HCT116 (cell line): Measurements from ENCODE around the gene MAGEA11. TPM values are rescaled to one million over a fixed set of nuclear protein-coding genes. Genes with fewer than 3 reads are reported as not detected.
"Not testable (repeated sequence)": the region's sequence is repeated elsewhere in the genome, so short reads cannot be mapped to it uniquely, and the experiment has no call there.

Experiments
- ATAC-seq: fragments of 200-7000 bp; cut with Tn5 transposase; 2 replicates; pipeline ENCODE4 v1.9.1; 2020; ENCODE audit warnings: mild to moderate bottlenecking, moderate library complexity
- BruUV-seq: library from RNA; stranded (reverse); fragments of 400-500 nt; replicated peaks from 2 replicates; lab custom pipeline; 2021; lab: Mats Ljungman, UMichigan
- CTCF ChIA-PET: fragments of 300-600 bp; sonication (Branson Sonifier 250); formaldehyde crosslinking; loops from one replicate; lab custom pipeline; 2021; ENCODE audit warnings: antibody characterized with exemption; lab: Charles Lee
- POLR2A ChIA-PET: fragments of 300-600, 350-600 bp; sonication (Branson Sonifier 250); formaldehyde crosslinking; loops from one replicate; lab custom pipeline; 2021; ENCODE audit warnings: antibody characterized with exemption; lab: Charles Lee
- RAD21 ChIA-PET, 2 experiments: fragments of 300-600 bp; sonication (Branson Sonifier 250); formaldehyde crosslinking; loops; one replicate each; lab custom pipeline; 2023; ENCODE audit warnings: low total read pairs in 2 of 2; ENCODE audit not compliant: uncharacterized antibody in 2 of 2, unreplicated experiment in 2 of 2, low non-redundant PET in 1 of 2; lab: Charles Lee
- DNase-seq: peaks from one replicate; pipeline ENCODE4 v3.0.0-alpha.2; 2010; ENCODE audit warnings: low read depth, low spot score
- H2AFZ ChIP-seq: fragments of 200-600 bp; shearing (Covaris generic), sonication (generic); 2 replicates; pipeline ENCODE4 v1.6.1; 2017; ENCODE audit warnings: low read depth, mixed run types, mixed read lengths, antibody characterized with exemption, low read length; ENCODE audit not compliant: poor library complexity, severe bottlenecking
- H3K27ac ChIP-seq: 2 replicates; pipeline ENCODE4 v1.5.1; 2012; ENCODE audit warnings: low read depth, low read length
- H3K27me3 ChIP-seq: fragments of 200-600 bp; sonication (generic); 2 replicates; pipeline ENCODE4 v1.6.1; 2016; ENCODE audit warnings: mixed run types, low read length, mixed read lengths; ENCODE audit not compliant: insufficient read depth
- H3K36me3 ChIP-seq, 2 experiments: fragments of 200-500 bp in 1 of 2; fragments of 200-600 bp in 1 of 2; sonication (Bioruptor generic) in 1 of 2; sonication (generic) in 1 of 2; 2 replicates each; pipeline versions ENCODE4 v1.5.1 to v1.6.1; 2014 to 2016; ENCODE audit warnings: low read length in 2 of 2, inconsistent platforms in 1 of 2, mixed read lengths in 1 of 2, mixed run types in 1 of 2; ENCODE audit not compliant: insufficient read depth in 2 of 2, control insufficient read depth in 1 of 2
- H3K4me1 ChIP-seq, 2 experiments: fragments of 200-600 bp in 1 of 2; sonication (generic) in 1 of 2; 2 replicates each; pipeline versions ENCODE4 v1.5.1 to v1.6.1; 2012 to 2017; ENCODE audit warnings: low read length in 2 of 2, inconsistent platforms in 1 of 2, mild to moderate bottlenecking in 1 of 2, mixed read lengths in 1 of 2, mixed run types in 1 of 2, moderate library complexity in 1 of 2; ENCODE audit not compliant: insufficient read depth in 2 of 2, control insufficient read depth in 1 of 2
- H3K4me2 ChIP-seq: fragments of 200-600 bp; sonication (generic); 2 replicates; pipeline ENCODE4 v1.6.1; 2017; ENCODE audit warnings: mixed run types, low read length, mixed read lengths
- H3K4me3 ChIP-seq, 2 experiments: fragments of 200-600 bp in 1 of 2; sonication (generic) in 1 of 2; replicated peaks in 1 of 2; 2 replicates each; pipeline ENCODE4 v1.5.1; 2011 to 2016; ENCODE audit warnings: low read length in 2 of 2, control low read depth in 1 of 2, low read depth in 1 of 2, mild to moderate bottlenecking in 1 of 2, mixed read lengths in 1 of 2, mixed run types in 1 of 2
- H3K79me2 ChIP-seq: fragments of 200-600 bp; sonication (generic); 2 replicates; pipeline ENCODE4 v1.6.1; 2017; ENCODE audit warnings: mild to moderate bottlenecking, mixed run types, low read length, moderate library complexity, mixed read lengths; ENCODE audit not compliant: insufficient read depth
- H3K9ac ChIP-seq: fragments of 200-600 bp; sonication (generic); 2 replicates; pipeline ENCODE4 v1.6.1; 2016; ENCODE audit warnings: low read length, mixed read lengths
- H3K9me2 ChIP-seq: fragments of 200-600 bp; sonication (generic), shearing (Covaris generic); 2 replicates; pipeline ENCODE4 v1.6.1; 2017; ENCODE audit warnings: mixed run types, mild to moderate bottlenecking, moderate library complexity; ENCODE audit not compliant: insufficient read depth
- H3K9me3 ChIP-seq, 2 experiments: fragments of 200-500 bp in 1 of 2; fragments of 200-600 bp in 1 of 2; sonication (Bioruptor generic) in 1 of 2; sonication (generic) in 1 of 2; 2 replicates each; pipeline ENCODE4 v1.6.1; 2014 to 2017; ENCODE audit warnings: low read length in 2 of 2, mixed read lengths in 2 of 2, inconsistent platforms in 1 of 2, low read depth in 1 of 2, mild to moderate bottlenecking in 1 of 2, mixed run types in 1 of 2, moderate library complexity in 1 of 2; ENCODE audit not compliant: control insufficient read depth in 1 of 2, insufficient read depth in 1 of 2
- H4K20me1 ChIP-seq: fragments of 200-600 bp; sonication (generic), shearing (Covaris generic); 2 replicates; pipeline ENCODE4 v1.6.1; 2017; ENCODE audit warnings: mixed run types, mild to moderate bottlenecking, moderate library complexity; ENCODE audit not compliant: insufficient read depth
- CEBPB ChIP-seq: IDR thresholded peaks from 2 replicates; pipeline ENCODE4 v1.6.1; 2012; ENCODE audit warnings: low read depth
- EGR1 ChIP-seq: IDR thresholded peaks from 2 replicates; pipeline ENCODE4 v1.6.1; 2012; ENCODE audit warnings: low read depth
- EZH2phosphoT487 ChIP-seq: fragments of 200-600 bp; IDR thresholded peaks from 2 replicates; pipeline ENCODE4 v1.6.1; 2018; ENCODE audit warnings: antibody characterized with exemption, borderline replicate concordance
- JUND ChIP-seq: IDR thresholded peaks from 2 replicates; pipeline ENCODE4 v1.6.1; 2012
- RAD21 ChIP-seq: IDR thresholded peaks from 2 replicates; pipeline ENCODE4 v1.6.1; 2012; ENCODE audit warnings: low read depth, mild to moderate bottlenecking
- SP1 ChIP-seq: IDR thresholded peaks from 2 replicates; pipeline ENCODE4 v1.6.1; 2012; ENCODE audit warnings: low read depth
- SRF ChIP-seq: IDR thresholded peaks from 2 replicates; pipeline ENCODE4 v1.6.1; 2012; ENCODE audit warnings: low read depth
- ZBTB33 ChIP-seq: IDR thresholded peaks from 2 replicates; pipeline ENCODE4 v1.6.1; 2011; ENCODE audit warnings: mild to moderate bottlenecking, low read length, moderate library complexity; ENCODE audit not compliant: insufficient replicate concordance; ENCODE audit errors: extremely low read depth
- intact Hi-C: fragments of 100-400 bp; cut with micrococcal nuclease; formaldehyde crosslinking; loops from 2 replicates; pipeline ENCODE4 v1.10.0; 2022
- total RNA-seq: library from RNA; stranded (reverse); gene quantifications from one replicate; pipeline ENCODE4 v1.2.1, GENCODE V29; 2021; ENCODE audit not compliant: unreplicated experiment
- TF ChIP-seq, protein P1 (sequence below): IDR thresholded peaks from 2 replicates; pipeline ENCODE4 v1.6.1; 2012

MAGEA11 gene
- total RNA-seq, 1 experiment from 2014 or later, result not detected

DNA sequence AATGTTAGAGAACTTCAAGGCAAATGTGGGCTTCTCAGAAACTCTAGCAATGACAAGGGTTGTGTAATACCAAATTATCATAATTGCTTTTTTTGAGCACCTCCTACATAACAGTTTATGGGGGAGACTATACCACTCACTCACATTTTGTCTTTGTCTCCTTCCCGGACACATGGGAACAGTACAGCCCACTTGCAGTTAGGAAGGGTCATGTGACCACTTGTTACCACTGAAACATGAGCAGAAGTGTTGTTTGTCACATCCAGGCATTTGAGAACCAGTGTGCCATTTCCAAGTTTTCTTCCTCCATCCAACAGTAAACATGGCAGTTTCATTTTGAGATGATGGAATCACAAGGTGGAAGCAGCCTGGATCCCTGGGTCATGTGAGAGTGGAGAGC is 6.9 kb downstream of the MAGEA11 start:
- Histone ChIP-seq H3K4me3 (no peak overlapping the region), H3K4me1 (no peaks in the 10 kb centered on the region), H3K9me2 (no peaks in the 10 kb centered on the region), H3K27ac (no peak overlapping the region), H3K9me3 (no peaks in the 10 kb centered on the region), H3K36me3 (no peaks in the 10 kb centered on the region), H3K4me2 (no peak overlapping the region), H2AFZ (no peak overlapping the region), H3K79me2 (no peaks in the 10 kb centered on the region), H3K9ac (no peak overlapping the region), H4K20me1 (no peaks in the 10 kb centered on the region), H3K27me3 (no peaks in the 10 kb centered on the region)
- BruUV-seq, result no TSS peak
- ChIA-PET POLR2A (no interaction called here), RAD21 (no interaction called here), CTCF (no interaction called here)
- TF ChIP-seq EGR1 (no peak), RAD21 (no peak), SRF (no peak)
- TF ChIP-seq, protein P1, sequence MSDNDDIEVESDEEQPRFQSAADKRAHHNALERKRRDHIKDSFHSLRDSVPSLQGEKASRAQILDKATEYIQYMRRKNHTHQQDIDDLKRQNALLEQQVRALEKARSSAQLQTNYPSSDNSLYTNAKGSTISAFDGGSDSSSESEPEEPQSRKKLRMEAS, result no peak
- DNase-seq (no peak), ATAC-seq (no peak)
- intact Hi-C loops, result no loop called here

DNA sequence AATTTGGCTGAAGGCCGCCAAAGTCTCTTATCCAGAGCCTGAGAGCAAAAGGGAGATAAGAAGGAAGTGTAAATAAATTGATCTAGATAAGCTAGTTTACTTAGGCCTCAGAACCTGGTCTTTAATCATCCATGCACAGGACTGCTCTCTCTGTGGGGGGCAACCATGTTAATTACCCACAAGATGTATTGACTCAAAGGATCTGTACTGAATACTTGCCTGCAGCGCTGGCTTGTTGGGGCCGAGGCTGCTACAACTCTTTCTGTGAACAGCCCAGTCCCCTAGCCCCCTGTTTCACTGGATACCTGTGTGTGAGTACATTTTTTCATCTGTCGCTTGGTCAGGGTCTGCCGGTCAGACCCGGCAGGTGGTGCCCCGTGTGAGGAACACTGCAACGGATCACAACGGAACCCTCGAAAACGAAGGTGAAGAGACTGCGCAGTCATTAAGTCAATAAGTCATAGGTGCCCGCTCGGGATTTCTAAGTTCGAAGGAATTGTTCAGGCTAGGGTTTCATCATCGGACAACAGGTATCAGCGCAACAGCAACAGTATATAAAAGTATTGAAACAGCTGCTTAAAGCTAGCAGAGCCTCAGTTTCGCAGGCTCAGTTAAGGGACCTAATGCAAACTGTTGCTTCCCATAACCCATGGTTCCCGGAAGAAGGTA is 8.3 kb downstream of the MAGEA11 start:
- H3K9me2 ChIP-seq, result no peaks in the 10 kb centered on the region

DNA sequence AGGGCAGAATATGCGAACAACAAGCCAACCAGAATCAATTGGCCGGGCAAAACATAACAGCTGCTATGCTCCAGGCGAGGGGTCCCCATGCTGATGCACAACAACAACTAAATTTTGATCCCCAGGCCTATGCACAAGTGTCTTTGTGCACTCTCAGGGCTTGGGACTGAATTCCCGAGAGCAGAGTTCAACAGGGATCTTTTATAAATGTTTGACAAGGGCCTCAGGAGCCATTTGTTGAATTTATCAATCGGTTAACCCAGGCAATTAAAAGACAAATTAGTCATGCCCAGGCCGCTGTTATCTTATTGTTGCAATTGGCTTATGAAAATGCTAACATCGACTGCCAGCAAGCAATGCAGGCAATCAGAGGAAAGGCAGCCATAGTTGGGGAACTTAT is 9.4 kb downstream of the MAGEA11 start:
- H3K36me3 ChIP-seq, POLR2A ChIA-PET, intact Hi-C loops, H3K9me2 ChIP-seq, H3K79me2 ChIP-seq, H2AFZ ChIP-seq, H3K9ac ChIP-seq, H3K4me2 ChIP-seq, H3K9me3 ChIP-seq, CTCF ChIA-PET, H3K27me3 ChIP-seq, H3K4me1 ChIP-seq, RAD21 ChIA-PET, H4K20me1 ChIP-seq, H3K27ac ChIP-seq, H3K4me3 ChIP-seq, DNase-seq, BruUV-seq, ATAC-seq: not testable (repeated sequence)

More for the DNA sequence above, 8.3 kb downstream of the MAGEA11 start:
- intact Hi-C loops, result no loop called here
- H3K36me3 ChIP-seq, result no peaks in the 10 kb centered on the region
- no peak for TF ChIP-seq CEBPB
- no peak for TF ChIP-seq EZH2phosphoT487
- TF ChIP-seq, protein P1, result no peak
- no peak for TF ChIP-seq ZBTB33
- TF ChIP-seq JUND, result no peak
- TF ChIP-seq SP1, result no peak
- TF ChIP-seq, all 23 proteins: peak for 0
- DNase-seq, result no peak
- no peak overlapping the region for H3K9ac ChIP-seq
- no peaks in the 10 kb centered on the region for H3K4me1 ChIP-seq
- H3K4me3 ChIP-seq, result no peak overlapping the region
- ChIA-PET RAD21 (no interaction called here), CTCF (no interaction called here), POLR2A (no interaction called here)
- no peaks in the 10 kb centered on the region for H4K20me1 ChIP-seq
- no peaks in the 10 kb centered on the region for H3K79me2 ChIP-seq
- H3K27ac ChIP-seq, result no peak overlapping the region
- no peaks in the 10 kb centered on the region for H3K27me3 ChIP-seq
- no peak for ATAC-seq
- no peak overlapping the region for H2AFZ ChIP-seq
- no TSS peak for BruUV-seq
- H3K4me2 ChIP-seq, result no peak overlapping the region
- H3K9me3 ChIP-seq, result no peaks in the 10 kb centered on the region
